Measurements from ENCODE around the gene NRBF2.
"Not testable (repeated sequence)": the region's sequence is repeated elsewhere in the genome, so short reads cannot be mapped to it uniquely, and the experiment has no call there.

NRBF2 gene

DNA sequence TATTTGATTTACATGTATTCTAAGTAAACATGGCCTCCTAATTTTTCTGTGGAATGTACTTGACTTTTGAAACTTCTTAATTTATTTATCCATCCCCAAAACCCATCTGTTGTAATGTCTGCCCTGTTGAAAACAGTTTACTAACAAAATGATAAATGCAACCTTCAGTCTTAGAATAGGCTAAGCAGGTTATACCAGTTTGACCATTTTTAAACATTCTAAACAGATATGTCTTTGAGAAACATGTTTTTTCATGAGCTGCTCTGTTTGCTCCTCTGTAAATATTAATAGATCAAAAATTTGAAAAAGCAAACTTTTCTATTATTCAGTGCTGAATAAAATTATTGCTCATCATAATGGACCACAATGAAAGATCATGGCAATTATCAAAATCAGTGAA is 33.4 kb upstream of the NRBF2 start:
- DNase-seq (ENCODE audit: low read depth) = peak; percentile 33
- H3K4me3 ChIP-seq (ENCODE audit: low read depth, low read length) = no peak overlapping the region
- TF ChIP-seq, protein P1, sequence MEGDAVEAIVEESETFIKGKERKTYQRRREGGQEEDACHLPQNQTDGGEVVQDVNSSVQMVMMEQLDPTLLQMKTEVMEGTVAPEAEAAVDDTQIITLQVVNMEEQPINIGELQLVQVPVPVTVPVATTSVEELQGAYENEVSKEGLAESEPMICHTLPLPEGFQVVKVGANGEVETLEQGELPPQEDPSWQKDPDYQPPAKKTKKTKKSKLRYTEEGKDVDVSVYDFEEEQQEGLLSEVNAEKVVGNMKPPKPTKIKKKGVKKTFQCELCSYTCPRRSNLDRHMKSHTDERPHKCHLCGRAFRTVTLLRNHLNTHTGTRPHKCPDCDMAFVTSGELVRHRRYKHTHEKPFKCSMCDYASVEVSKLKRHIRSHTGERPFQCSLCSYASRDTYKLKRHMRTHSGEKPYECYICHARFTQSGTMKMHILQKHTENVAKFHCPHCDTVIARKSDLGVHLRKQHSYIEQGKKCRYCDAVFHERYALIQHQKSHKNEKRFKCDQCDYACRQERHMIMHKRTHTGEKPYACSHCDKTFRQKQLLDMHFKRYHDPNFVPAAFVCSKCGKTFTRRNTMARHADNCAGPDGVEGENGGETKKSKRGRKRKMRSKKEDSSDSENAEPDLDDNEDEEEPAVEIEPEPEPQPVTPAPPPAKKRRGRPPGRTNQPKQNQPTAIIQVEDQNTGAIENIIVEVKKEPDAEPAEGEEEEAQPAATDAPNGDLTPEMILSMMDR (IDR thresholded peaks at IDR 0.05; ENCODE audit: control insufficient read depth, extremely low read depth, insufficient read depth) = no peak

DNA sequence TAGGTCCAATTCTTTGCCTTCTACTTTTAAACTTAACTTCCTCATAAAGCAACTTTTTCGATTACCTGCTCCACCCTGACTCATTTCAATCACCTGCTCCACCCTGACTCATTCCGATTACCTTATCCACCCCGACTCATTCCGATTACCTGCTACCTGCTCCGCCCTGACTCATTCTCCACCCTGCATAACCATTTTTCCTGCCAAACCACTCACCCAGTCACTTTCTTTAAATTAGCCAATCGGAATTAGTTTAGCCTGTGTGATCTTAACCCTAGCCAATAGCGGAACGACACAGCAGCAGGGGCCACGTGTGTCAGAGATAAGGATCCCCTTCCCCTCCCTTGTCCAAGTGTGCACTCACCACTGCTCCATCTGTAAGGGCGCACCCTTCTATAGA is 32.0 kb upstream of the NRBF2 start:
- not testable (repeated sequence) for H3K4me3 ChIP-seq (ENCODE audit: low read depth, low read length); DNase-seq (ENCODE audit: low read depth)

DNA sequence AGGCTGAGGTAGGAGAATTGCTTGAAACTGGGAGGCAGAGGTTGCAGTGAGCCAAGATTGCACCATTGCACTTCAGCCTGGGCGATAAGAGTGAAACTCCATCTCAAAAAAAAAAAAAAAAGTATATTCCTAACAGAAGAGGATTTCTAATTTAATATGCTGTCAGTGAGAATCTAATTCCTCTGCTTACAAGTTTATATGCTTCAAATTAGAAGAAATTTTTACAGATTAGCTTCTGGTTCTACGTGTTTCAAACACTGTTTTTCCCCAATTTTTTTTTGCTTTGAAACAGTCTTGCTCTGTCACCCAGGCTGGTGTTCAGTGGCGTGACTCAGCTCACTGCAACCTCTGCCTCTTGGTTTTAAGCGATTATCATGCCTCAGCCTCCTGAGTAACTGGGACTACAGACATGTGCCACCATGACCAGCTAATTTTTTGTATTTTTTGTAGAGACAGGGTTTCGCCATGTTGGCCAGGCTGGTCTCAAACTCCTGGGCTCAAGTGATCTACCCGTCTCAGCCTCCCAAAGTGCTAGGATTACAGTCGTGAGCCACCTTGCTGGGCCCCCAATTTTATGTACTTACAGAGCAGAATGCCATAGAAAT is 30.7 kb upstream of the NRBF2 start:
- not testable (repeated sequence) for DNase-seq (ENCODE audit: low read depth); H3K4me3 ChIP-seq (ENCODE audit: low read depth, low read length)

DNA sequence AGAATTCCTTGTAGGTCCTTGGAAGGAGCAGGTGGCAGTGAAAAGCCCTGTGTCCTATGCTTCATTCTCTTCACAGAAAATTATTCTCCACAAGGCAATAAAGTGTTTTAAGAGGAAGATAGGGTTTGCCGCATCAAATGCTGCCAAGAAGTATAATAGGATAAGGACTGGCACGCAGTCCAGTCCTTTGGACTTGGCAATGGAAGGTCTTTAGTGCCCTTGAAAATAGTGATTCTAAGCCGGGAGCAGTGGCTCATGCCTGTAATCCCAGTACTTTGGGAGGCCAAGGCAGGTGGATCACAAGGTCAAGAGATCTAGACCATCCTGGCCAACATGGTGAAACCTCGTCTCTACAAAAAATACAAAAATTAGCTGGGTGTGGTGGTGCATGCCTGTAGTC is 29.9 kb upstream of the NRBF2 start:
- DNase-seq (ENCODE audit: low read depth); H3K4me3 ChIP-seq (ENCODE audit: low read depth, low read length): not testable (repeated sequence)

DNA sequence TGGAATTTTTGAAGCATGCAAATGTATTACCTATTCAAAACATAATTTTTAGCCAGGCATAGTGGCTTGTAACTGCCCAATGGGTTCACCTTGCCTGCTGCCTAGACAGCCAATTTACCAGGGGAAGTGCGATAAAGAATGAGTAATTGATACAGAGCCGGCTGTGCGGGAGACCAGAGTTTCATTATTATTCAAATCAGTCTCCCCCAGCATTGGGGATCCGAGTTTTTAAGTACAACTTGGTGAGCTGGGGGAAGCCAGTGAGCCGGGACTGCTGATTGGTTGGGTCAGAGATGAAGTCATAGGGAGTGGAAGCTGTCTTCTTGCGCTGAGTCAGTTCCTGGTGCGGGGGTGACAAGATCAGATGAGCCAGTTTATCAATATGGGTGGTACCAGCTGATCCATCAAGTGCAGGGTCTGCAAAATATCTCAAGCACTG is 29.1 kb upstream of the NRBF2 start:
- DNase-seq (ENCODE audit: low read depth) = no peak
- H3K4me3 ChIP-seq (ENCODE audit: low read depth, low read length) = no peak overlapping the region
- TF ChIP-seq, protein P1 (IDR thresholded peaks at IDR 0.05; ENCODE audit: control insufficient read depth, extremely low read depth, insufficient read depth) = no peak

DNA sequence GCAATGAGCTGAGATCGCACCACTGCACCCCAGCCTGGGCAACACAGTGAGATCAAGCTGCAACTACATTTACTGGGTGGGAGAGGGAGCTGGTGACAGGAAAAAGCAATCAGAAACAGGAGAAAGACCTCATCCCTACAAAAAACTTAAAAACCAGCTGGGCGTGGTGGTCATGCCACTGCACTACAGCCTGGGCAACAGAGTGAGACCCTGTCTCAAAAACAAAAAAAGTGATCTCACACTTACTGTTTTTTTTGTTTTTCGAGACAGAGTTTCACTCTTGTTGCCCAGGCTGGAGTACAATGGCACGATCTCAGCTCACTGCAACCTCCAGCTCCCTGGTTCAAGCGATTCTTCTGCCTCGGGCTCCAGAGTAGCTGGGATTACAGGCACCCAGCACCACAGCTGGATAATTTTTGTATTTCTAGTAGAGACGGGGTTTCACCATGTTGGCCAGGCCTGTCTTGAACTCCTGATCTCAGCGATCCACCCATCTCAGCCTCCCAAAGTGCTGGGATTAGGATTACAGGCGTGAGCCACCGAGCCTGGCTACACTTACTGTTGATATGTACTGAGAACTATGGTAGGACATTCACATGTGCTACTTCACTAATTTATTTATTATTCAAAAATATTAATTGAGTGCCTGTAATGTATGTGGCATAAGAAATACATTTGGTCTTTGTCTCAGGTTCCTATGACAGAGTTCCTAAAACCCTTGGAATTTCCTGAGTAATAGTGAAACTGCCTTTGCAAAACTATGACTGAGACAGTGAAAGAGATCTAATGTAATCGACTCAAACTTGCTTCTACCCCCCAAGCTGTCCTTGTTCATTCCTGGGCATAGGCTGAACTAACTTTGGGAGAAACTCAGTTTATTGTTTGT is 27.7 kb upstream of the NRBF2 start:
- H3K4me3 ChIP-seq (ENCODE audit: low read depth, low read length) = no peak overlapping the region
- no peak for DNase-seq (ENCODE audit: low read depth)
- TF ChIP-seq, protein P1 (IDR thresholded peaks at IDR 0.05; ENCODE audit: control insufficient read depth, extremely low read depth, insufficient read depth) = no peak

DNA sequence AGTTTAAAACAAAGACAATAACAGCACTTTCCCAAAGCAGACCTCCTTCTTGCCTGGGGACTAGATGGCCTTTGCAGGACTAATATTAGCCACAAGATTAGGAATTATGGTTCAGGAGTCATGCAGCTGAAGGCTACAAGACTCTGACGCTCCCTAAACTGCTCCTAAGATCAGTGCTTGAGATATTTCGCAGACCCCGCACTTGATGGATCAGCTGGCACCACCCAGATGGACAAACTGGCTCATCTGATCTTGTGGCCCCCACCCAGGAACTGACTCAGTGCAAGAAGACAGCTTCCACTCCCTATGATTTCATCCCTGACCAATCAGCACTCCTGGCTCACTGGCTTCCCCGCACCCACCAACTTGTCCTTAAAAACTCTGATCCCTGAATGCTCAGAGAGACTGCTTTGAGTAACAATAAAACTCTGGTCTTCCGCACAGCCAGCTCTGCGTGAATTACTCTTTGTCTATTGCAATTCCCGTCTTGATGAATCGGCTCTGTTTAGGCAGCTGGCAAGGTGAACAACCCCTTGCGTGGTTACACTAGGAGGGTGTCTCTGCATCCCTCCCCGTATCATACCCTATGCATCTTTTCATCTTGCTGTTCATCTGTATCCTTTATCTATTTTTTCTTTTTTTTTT is 26.9 kb upstream of the NRBF2 start:
- DNase-seq (ENCODE audit: low read depth) = no peak
- no peak overlapping the region for H3K4me3 ChIP-seq (ENCODE audit: low read depth, low read length)
- TF ChIP-seq, protein P1 (IDR thresholded peaks at IDR 0.05; ENCODE audit: control insufficient read depth, extremely low read depth, insufficient read depth) = no peak

DNA sequence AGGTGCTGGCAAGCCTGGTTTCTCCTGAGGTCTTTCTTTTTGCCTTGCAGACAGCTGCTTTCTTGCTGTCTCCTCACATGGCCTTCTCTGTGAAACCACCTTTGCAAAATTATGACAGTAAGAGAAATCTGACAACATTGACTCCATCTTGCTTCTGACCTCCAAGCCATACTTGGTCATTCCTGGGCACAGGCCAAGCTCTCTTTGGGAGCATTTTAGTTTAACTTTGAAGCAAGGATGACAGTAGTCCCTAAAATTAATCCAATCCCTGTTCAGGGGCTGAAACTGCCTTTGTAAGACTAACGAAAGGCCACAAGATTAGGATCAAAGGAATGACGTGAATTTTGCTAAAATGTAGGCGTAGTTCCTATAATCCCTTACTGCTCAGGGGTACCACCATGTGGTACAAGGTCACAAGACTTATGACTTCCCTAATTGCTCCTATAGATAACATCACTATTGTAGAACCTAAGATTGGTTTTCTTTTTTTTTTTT is 25.1 kb upstream of the NRBF2 start:
- H3K4me3 ChIP-seq (ENCODE audit: low read depth, low read length) = no peak overlapping the region
- DNase-seq (ENCODE audit: low read depth) = no peak
- TF ChIP-seq, protein P1 (IDR thresholded peaks at IDR 0.05; ENCODE audit: control insufficient read depth, extremely low read depth, insufficient read depth) = no peak
